Gastrocnemius medialis (tissue), 4 donors: Measurements from ENCODE around the gene SLC30A4.

ENCODE experiments used
- POLR2A ChIP-seq, 2 donors: fragments of 450-650 bp; IDR thresholded peaks; one replicate each; pipeline ENCODE4 v1.6.1; 2017; ENCODE audit warnings: antibody characterized with exemption in 2 of 2, mild to moderate bottlenecking in 2 of 2, moderate library complexity in 2 of 2
- TF ChIP-seq, protein P1 (sequence below), 5 experiments: fragments of 450-650 bp in 3 of 5; fragments of 200-600 bp in 2 of 5; sonication (generic) in 2 of 5; IDR thresholded peaks in 4 of 5; conservative IDR thresholded peaks in 1 of 5; 1 replicate in 4 of 5; 2 replicates in 1 of 5; pipeline ENCODE4 v1.5.1; 2016 to 2019; ENCODE audit warnings: antibody characterized with exemption in 5 of 5, mild to moderate bottlenecking in 3 of 5, moderate library complexity in 3 of 5

DNA sequence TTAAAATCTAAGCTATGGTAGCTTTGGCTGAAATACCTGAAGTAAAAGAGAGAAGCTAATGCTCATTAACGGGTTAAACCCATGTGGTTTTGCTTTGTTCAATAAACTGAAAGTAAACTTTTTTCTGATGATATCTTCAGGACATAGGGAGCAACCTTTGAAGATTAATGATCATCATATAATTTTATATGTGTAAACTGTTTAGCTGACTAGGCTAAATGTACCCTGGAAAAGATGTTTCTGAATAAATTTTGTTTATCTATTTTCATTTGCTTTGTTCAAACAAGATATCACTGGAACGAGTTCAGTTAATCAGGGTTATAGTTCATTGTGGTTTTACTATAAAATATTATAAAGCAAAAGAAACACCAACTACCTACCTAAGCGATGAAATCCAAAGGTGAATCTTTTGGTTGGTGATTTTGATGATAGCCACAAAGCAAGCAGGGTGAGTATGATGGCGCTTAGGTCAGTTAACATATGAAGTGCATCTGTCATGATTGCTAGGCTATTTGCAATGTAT, 11.7 kb downstream of the SLC30A4 start:
- TF ChIP-seq, protein P1, sequence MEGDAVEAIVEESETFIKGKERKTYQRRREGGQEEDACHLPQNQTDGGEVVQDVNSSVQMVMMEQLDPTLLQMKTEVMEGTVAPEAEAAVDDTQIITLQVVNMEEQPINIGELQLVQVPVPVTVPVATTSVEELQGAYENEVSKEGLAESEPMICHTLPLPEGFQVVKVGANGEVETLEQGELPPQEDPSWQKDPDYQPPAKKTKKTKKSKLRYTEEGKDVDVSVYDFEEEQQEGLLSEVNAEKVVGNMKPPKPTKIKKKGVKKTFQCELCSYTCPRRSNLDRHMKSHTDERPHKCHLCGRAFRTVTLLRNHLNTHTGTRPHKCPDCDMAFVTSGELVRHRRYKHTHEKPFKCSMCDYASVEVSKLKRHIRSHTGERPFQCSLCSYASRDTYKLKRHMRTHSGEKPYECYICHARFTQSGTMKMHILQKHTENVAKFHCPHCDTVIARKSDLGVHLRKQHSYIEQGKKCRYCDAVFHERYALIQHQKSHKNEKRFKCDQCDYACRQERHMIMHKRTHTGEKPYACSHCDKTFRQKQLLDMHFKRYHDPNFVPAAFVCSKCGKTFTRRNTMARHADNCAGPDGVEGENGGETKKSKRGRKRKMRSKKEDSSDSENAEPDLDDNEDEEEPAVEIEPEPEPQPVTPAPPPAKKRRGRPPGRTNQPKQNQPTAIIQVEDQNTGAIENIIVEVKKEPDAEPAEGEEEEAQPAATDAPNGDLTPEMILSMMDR (IDR thresholded peaks at IDR 0.05 in 4 of 5, conservative IDR thresholded peaks at IDR 0.05 in 1 of 5), result no peak
- TF ChIP-seq POLR2A (IDR thresholded peaks at IDR 0.05), result no peak
